ENCODE data around the gene SHISAL2A.
A peak's percentile ranks its signal among the peaks of the same experiment; 100 is the strongest.

Gene SHISAL2A

DNA sequence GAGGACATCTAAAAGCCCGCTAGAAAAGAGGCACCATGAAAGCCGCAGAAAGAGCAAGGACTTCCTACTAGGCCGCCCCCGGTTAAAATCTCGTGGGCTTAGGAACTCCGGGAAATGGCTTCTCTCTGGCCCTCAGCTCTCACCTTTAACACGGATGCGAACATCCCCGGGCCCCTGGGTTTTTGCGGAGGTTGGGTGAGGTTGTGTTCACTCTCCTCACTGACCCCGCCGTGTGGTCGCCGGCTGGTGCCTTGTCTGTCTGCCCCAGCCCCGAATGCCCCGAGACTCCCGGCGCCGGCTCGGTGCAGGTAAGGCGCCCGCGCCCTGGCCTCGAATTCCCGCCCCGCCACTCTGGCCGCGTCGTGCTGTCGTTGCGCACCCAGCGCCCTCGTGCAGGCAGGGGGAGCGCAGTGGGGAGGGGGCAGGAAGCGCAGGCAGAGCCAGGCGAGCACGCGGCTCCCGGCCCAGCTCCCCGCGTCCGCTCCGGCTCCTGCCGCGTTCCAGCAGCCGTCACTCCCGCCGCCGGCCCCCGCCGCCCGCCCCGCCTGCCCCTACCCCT, at the start of gene SHISAL2A:
Gene SHISAL2A, plus strand, starts transcription at position 437 of the 559 bp plus-strand sequence. CDS start 326 bp downstream, outside the sequence.
- peak; percentile 50 for DNase-seq

DNA sequence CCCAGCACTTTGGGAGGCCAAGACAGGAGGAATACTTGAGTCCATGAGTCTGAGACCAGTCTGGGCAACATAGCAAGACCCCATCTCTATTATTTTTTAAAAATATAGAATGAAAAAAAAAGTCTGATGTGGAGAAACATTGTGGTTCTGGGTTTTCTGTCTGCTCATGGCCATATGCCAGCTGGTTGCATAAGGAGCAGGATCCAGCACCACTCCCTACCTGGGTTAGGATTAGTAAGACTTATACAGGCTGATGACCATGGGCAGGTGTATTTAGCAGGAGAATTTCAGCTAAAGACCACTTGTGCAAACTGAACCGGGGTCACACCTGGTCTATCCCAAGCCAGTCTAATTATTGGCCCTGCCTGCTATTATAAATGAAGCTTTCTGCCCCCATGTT, 47.5 kb upstream of the SHISAL2A start:
- no peak for DNase-seq

DNA sequence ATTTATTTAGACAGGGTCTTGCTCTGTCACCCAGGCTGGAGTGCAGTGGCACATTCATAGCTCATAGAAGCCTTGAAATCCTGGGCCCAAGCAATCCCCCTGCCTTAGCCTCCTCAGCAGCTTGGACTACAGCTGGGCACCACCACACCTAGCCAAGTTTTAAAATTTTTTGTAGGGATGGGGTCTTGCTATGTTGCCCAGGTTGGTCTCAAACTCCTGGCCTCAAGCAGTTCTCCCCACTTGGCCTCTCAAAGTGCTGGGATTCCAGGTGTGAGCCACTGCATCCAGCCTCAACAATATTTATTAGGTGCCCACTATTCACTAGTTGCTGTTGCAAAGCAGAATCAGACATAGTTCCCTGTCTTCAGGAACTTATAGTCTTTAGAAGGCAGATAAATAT, 44.9 kb upstream of the SHISAL2A start:
- no peak for DNase-seq

GRCh38 chr1:52588535-52588934, 44.4 kb upstream of the SHISAL2A start:
- no peak for DNase-seq

- DNase-seq, result no peak
These were observed 42.7 kb upstream of the SHISAL2A start for GRCh38 chr1:52590266-52590665.

DNA sequence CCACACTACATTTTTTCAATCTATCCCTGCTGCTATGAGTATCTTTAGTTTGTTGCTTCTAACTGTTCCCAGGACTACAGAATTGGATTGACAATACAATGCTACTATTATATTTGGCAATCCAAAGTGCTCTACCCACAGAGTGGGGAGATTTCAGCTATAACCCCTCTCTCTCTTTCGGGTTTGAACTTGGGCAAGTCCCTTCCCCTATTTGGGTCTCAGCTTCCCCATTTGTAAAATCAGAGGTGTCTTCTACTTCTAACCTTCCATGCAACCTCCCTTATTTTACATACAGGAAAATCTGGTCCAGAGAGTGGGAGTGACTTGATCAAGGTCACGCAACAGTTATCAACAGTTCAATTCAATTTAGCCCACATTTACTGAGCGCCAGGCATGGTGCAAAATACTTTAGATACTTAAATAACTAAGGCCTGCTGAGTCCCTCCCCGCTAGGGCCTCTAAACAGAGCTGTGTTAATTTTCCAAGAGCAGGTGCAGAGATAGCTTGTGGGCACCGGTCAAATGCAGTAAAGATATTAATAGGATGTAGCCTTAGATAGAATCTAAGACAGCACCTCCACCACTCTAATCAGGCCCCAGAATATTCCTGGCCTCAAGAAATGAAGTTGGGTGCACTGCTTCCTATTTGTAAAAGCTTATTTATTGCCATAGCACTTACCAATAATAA, 40.2 kb upstream of the SHISAL2A start:
- no peak for DNase-seq

DNA sequence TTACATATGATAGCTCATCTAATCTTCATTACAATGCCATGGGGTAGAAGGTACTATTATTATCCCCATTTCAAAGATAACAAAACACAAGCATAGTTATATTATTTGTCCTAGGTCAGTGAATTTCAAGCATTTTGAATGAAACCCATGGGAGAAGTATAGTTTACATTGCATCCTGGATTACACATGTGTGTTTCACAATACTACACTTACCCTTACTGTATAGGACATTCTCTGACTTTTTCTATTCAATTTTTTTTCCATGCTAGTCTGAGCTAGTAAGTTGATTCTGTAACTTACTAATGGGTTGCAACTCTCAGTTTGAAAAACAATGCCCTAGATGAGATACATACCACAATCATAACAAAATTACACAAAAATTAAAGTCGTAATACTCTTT, 39.5 kb upstream of the SHISAL2A start:
- no peak for DNase-seq

DNA sequence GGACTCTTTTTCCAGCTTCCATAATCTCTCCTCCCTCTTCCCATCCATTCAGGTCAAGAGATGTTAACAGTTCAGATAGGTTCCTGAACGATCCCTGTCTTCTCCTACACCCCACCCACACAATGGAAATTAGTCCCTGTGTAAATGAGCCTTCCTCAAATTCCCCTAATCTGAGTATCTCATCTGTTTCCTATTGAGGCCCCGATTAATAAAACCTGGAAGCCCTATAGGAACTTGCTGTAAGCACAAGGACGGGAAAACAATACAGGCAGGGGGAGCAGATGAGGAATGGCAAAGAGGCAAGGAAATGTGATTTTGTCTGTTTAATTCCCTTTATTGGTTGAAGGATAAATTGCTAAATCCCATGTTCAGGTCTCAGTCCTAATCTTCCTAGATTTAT, 37.9 kb upstream of the SHISAL2A start:
- DNase-seq, result no peak

DNA sequence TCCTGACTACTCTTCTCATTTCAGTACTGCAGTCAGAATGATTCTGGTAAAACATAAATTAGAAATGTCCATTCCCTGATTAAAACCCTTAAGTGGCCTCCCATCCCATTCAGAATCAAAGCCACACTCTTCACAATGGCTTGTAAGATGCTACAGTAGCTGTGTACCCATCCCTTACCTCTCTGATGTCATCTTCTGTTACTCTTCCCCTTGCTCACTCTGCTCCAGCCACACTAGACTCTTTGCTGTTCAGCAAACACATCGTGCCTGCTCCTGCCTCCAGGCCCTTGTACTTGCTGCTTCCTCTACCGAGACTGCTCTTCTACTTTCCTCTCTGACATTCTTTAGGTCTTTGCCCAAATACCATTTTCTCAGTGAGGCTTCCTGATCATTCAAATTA, 35.1 kb upstream of the SHISAL2A start:
- DNase-seq, result no peak

- no peak for DNase-seq
These were observed 34.2 kb upstream of the SHISAL2A start for GRCh38 chr1:52598729-52599128.

GRCh38 chr1:52599236-52599635, 33.7 kb upstream of the SHISAL2A start:
- DNase-seq, result no peak

DNA sequence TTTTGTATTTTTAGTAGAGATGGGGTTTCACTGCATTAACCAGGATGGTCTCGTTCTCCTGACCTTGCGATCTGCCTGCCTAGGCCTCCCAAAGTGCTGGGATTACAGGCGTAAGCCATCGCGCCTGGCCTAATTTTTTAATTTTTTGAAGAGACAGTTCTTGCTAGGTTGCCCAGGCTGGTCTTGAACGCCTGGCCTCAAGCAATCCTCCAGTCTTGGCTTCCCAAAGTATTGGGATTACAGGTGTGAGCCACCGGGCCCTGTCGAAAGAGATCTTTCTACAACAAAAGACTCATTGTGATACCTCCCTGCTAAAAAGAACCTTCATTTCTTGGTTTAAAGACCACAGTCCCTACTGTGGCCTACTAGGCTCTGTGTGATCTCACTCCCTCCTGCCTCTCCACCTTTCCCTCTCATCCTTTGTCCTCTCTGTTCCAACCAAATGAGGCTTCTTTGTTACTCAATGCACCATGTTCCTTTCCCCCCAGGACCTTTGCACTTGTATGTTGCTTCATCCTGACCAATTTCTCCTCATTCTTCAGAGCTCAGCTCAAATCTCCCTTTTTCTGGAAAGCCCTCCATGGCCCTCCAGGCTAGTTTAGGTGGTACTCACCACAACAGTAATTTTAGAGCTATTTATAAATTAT, 32.3 kb upstream of the SHISAL2A start:
- DNase-seq, result no peak

DNA sequence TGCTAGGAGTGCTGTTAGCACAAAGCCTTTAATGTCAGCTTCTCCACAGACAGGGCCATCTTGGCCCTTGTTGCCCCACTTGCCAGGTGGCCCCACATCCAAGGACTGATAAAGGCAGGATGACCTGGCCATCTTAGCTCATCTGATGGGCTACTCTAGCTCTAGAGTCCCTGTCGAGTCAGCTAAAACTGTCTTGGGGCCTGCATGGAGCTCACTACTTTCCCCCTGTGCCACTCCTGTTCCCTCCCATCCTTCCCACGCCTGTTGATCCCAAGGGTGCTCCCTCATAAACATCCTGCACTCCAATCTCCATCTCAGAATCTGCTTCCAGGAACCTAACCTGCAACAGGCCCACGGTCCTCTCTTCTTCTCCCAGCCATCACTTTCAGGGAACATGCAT, 31.4 kb upstream of the SHISAL2A start:
- no peak for DNase-seq

DNA sequence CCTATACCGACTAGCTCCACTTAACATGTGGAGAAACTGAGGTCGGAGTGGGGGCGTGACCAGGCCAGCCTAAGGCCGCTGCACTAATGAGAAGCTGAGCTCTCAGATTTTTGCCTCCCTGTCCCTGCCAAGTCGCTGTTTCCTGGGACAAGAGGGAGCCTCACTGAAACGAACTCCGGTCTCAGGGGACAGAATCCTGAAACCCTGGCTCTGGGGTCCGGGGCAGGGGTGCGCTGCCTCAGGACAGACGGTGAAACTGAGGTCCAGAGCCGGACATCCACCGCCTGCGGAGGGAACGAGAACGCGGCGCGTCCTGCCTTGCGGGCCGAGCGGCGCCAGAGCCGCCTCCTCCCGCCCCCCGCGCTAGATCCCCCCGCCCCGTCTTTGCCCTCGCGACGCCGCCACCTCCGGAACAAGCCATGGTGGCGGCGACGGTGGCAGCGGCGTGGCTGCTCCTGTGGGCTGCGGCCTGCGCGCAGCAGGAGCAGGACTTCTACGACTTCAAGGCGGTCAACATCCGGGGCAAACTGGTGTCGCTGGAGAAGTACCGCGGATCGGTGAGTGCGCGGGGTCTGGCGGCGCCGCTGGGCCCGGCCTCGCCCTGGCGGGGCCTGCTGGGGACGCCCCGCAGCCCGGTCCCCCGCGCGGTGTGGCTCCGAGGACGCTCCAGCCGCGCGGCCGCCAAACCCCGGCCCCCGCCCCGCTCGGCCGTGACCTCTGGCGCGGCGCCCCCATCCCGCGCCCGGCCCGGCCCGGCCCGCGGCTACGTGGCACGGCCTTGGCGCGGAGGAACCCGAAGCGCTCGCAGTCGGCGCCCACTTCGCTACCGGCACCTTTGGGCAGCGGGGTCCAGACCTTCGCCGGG, 30.7 kb upstream of the SHISAL2A start, which contains the start of gene GPX7:
Gene GPX7, plus strand, starts transcription at position 381 of the 865 bp plus-strand sequence. Its CDS starts 39 bp downstream, at position 420.
- peak; percentile 38 for DNase-seq

DNA sequence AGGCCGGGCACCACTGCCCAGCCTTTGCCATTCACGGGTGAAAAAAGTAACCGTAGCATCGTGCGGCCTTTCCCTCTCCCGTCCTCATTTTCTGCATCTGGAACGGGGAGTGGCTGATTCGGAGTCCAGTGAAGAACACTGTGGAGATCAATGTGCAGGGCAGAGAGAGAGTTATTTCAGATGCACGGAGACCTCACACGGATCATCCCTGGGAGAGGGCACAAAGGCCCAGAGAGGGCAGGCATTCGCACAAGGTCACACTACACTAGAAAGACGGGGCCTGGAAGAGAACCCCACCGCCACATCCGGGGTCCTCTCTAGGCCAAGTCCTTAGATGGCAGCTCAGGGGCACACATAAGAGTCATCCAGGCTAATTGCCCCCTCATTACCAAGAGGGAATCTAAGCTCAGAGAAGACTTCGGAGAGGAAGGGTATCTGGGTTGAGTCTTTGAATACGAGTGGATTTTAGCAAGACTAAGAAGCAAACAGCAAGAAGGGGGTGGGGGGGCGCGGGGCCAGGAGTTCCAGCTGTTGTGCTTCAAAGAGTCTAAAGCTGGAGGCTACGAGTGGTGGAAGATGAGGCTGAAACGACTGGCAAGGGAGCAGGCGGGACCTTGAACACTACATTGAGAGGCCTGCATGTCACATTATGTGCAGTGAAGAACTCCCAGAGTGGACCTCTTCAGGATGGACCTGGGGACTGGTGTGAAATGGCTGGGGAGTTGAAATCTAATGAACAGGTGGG, 29.9 kb upstream of the SHISAL2A start:
- DNase-seq, result no peak

DNA sequence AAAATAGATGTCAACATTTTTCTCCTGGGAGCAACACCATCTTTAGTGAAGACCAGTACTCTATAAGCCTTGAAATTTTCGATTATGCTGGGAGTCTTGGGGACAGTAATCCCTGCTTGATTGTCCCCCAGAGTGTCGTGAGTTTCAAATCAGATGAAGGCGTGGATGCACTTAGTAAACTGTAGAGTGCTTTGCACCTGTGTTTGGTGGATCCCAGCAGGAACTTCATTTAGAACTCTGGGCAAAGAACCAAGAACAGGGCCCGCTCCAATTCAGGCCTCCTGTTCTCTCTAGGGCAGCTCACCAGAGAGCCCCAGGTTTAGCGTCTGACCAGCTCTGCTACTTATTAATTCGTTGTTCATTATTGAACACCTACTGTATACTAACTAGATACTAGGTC, 29.3 kb upstream of the SHISAL2A start:
- DNase-seq, result no peak

DNA sequence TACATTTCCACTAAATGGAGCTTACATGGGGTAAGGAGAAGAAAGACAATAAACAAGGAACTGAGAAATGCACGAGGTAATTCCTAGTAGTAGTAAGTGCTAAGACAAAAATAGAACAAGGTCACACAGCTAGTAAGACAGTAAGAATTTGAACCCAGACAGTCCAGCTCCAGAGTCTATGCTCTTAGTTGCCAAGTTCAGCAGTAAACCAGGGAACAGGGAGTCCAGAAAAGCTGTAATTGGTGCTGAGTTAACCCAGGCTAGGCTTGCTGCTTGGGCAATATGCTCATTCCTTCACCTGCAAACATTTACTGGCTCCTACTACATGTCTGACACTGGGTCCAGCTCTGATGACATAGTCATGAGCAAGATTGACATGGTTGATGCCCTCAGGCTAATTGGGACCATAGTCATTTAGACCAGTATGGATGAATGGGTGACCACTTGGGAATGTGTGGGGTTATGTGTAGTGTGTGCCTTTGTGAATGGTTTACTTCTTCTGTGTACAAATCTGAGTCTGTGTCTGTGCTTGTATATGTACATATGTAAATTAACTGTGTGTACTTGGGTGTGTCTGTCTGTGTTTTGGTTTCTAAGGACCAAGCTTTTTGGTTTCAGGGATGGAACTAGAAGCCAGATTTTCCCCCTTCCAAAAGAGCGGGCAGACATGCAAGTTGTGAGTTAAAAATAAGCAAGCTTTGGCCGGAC, 28.8 kb upstream of the SHISAL2A start:
- DNase-seq, result no peak

GRCh38 chr1:52613636-52614373, 19.2 kb upstream of the SHISAL2A start:
- no peak for DNase-seq

DNA sequence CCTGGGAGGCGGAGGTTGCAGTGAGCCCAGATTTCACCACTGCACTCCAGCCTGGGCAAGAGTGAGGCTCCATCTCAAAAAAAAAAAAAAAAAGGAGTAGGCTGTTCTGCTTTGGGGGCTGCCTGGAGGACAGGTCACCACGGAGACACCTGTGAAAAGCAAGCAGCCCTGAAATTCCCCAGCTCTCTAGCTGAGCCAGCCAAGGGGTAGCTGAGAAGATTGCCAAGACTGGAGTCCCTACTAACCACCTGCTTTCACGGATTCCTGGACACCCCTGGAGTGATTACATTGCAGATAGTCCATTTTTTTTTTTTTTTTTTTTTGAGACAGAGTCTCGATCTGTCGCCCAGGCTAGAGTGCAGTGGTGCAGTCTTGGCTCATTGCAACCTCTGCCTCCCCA, 18.3 kb upstream of the SHISAL2A start:
- DNase-seq, result no peak

GRCh38 chr1:52615489-52616042, 17.4 kb upstream of the SHISAL2A start:
- DNase-seq, result no peak

GRCh38 chr1:52621950-52622349, 11.0 kb upstream of the SHISAL2A start:
- no peak for DNase-seq

Data from activated T-cell treated with anti-CD3 and anti-CD28 coated beads for 4 hours (primary cell).